NCI-H524 treated with DMSO at 0.1 percent for 48 hours (cell line): ENCODE measurements around the gene FOXN3.

Experiments used
- DNase-seq: peaks from one replicate; lab custom pipeline; 2025; lab: John Stamatoyannopoulos, UW

FOXN3 gene

DNA sequence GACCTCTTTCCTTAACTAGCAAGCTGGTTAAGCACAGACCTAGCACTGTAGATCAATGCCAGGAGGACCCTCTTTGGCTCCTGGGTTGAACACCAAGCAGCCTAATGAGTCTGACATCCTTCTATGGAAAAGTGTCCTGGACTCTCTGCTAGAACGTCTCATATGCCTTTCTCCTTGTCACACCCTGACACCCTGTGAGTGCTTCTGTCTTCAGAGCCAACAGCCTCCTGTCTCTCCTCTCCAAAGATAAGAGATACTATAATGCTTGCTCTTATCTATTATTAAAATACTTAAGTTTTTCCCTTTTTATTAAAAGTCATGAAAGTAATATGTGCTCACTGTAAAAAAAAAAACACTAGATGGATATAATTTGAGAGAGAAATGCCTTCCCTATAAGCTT lies 222.7 kb downstream of the FOXN3 start:
- no peak for DNase-seq

- DNase-seq = peak; percentile 98
Measured at GRCh38 chr14:89190765-89191513, 226.1 kb downstream of the FOXN3 start.

DNA sequence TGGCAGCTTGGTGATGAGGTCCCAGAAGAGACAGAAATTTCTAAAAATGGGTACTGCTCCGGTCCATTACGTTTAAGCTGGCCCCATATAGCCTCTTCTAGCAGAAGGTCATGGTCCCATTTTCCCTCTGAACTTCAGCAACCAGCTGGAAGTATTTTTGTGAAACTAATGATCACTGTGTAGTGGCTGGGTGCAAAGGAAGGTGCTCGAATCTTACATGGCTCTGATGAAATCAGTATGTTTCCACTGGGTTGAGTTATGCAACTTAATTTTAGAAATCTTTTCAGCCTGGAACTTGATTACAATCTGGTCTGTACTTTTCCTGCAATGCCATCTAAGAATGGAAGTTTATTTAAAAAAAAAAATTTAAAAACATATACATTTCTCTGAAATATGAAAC lies 228.5 kb downstream of the FOXN3 start:
- DNase-seq = no peak

DNA sequence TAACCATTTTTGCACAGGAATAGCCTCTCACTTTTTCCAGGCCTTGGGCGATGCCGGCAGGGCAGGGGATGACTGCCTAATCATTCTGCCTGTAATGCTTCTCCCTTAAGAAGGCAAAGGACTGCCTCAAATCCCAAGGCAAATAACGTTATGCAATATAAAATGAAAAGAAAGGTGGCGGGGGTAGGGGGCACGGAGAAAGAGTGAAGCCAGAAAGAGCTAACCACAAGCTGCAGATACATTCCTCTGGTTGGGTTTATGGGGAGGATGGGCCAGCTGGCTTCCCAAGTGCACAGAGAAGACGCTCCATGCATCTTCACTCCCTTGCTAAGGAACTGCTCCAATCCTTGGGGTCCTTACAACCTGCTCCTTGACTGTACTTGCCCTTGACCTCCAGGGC lies 229.5 kb downstream of the FOXN3 start:
- no peak for DNase-seq

GRCh38 chr14:89186856-89187376 lies 230.1 kb downstream of the FOXN3 start:
- peak; percentile 76 for DNase-seq

DNA sequence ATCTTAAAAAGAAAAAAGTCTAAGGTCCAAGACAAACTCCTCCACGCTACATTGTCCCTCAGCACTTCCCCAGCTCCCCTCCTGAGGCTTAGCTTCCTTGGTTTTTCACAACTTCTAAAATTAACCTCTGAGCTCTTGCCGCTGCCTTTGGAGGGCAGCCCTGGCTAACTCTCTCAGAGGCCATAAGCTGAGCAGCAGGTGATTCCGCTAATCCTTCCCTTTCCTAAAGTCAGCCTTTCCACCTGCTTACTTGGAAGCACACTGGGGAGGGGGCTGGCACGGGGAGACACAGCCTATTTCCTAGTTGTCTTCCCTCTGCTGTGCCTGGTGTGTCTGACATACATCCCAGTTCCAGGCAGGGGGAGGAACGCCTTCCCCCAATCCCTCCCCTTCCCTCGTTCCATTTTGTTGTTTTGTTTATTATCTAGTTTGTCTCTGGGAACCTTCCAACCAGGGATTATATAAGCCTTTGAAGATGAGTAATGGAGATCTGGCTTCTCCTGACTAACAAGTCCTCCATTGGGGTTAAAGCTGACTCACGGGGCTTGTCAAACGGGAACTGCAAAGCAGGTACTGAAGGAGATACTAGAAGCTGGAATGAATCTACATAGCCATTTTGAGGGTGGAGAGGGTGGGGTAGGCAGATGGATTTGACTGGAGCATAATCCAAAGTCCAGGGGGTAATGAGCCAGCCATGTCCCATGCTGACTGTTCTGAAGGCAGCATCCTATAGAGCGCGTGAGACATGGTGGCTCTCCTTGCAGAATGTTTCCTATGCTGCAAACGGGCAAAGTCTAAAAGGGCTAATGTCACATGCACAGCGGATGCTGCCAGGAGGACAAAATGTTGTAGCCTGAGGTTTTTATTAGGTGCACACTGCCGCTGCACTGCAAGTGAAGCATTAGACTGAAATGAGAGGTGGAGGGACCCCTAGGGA lies 230.8 kb downstream of the FOXN3 start:
- DNase-seq = peak; percentile 84

- DNase-seq = no peak
Measured at GRCh38 chr14:89184952-89185351, 232.1 kb downstream of the FOXN3 start.

- no peak for DNase-seq
Measured at GRCh38 chr14:89182326-89182725, 234.7 kb downstream of the FOXN3 start.

- DNase-seq = no peak
Measured at GRCh38 chr14:89180546-89180945, 236.5 kb downstream of the FOXN3 start.

- DNase-seq = no peak
Measured at GRCh38 chr14:89179891-89180404, 237.1 kb downstream of the FOXN3 start.

DNA sequence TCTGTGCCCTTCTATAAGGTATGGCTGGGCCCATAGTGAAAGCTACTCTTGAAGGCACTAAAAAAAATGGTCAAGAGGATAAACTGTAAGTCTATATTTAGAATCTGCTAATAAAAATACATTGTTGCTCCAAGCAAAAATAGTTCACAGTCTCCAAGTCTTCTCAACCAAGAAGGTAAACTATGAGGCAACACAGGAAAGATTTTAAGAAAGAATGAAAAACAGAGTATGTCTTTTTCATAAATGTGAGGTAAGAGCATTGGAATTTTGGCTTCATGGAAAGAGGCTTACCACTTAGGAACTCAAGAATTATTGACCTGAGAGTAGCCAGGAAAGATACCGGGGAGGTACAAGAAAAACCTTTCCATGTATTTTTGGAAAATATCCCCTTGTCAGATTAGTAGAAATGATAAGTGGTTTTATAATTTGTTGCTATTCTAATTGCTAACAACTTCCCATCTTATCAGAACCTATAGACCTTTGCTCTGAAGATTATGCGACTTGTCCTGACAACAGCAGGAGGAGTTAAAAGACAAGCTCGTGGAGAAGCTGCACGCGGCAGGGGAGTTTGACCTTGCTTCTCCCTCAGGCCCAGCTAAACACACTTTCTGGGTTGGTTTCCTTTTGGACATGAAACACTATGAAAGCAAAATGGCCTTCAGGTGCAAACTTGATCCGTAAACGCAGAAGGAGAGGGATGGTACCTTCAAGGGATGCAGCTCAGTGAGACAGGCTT lies 238.1 kb downstream of the FOXN3 start:
- no peak for DNase-seq

- DNase-seq = no peak
Measured at GRCh38 chr14:89178376-89178775, 238.7 kb downstream of the FOXN3 start.

- DNase-seq = no peak
Measured at GRCh38 chr14:89175881-89176799, 240.9 kb downstream of the FOXN3 start.

DNA sequence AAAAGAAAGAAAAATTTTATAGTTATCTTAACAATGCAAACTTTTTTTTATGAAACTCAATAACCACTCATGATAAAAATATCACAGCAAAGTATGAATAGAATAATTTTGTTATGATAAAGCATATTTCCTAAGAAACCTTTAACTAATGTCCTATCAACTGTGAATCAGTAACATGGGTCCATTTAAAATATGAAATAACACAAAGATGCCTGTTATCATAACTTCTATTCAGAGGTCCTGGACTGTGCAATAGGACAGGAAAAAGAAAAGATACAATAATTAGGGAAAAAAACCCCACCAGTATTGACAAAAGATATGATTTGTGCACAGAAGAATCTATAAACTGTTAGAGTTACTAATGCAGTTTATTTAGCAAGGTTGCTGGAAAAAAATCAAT lies 245.4 kb downstream of the FOXN3 start:
- DNase-seq = no peak

DNA sequence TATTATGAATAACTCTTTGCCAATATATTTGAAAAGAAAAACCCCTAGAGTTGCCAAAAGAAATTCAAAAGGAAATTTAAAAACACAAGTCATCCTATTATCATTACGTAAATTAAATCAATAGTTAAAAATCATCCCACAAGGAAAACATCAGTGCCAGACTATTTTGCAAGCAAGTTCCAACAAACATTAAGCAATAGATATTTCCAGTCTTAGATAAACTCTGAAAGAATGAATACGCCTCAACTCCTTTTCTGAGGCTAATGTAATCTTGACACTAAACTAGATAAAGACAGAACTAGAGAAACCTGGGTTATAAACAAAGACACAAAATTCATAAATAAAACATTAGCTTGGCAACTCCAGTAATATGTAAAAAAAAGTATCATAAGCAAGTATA lies 245.9 kb downstream of the FOXN3 start:
- DNase-seq = no peak

DNA sequence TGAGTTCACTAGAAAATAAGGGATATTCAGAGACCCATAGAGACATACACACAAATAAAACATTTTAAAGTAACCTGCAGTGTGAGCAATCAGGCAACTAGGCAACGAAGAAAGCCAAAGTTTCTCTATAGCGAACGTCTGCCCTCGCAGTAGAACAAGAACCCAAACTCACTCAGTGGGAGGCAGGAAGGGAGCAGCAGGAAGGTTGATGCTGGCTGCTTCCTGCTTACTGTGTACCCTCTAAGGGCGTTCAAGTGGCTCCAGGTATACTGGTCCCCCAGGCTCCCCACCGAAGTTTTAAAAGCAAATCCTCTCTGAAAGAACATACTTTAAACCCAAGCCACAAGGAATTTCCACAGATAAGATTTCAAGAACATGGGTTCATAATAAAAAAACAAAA lies 249.3 kb downstream of the FOXN3 start:
- DNase-seq = no peak

GRCh38 chr14:89166633-89167032 lies 250.4 kb downstream of the FOXN3 start:
- no peak for DNase-seq

- no peak for DNase-seq
Measured at GRCh38 chr14:89165189-89166181, 251.5 kb downstream of the FOXN3 start.

DNA sequence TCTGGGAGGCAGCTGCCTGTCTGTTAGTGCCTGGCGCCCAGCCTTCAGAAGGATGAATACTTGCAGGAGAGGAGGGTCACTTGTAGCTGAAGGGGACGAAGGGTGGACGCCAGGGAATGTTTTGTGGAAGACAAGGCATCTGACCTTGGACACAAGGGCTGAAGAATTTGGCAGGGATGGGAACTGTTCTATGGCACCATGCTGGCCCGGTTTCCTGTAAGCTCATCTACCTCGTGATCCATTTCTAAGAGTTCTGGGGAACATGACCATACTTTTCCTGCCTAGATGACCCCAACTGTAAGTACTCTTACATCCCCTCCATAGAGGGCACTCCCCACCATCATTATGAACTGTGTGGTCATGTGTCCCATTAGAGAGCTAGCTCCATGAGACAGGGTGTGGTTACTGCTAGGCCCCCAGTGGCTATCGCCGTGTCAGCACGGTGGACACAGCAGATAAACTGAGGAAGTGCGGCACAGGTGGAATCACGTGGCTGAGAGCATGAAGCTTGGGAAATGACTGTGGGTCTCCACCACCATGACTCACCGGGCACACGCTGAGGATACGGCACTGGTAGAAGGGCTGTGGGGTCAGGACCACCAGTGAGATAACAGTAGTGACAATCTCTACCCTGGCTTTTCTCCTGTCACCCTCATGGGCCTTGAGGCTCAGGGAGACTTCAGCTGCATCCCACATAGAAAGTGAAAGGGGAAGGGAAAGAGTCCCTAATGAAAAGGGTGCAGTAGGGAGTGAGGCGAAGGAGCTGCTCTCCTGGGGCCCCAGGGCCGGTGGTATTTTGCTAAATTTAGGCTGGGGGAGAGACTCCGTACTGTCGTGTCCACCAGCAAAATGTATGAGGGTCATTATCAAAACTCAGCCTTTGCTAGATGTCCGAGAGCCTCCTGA lies 252.6 kb downstream of the FOXN3 start:
- no peak for DNase-seq
